HG03135 (cell line): Measurements from ENCODE around the gene DSCAML1.

Experiments used
- ATAC-seq: cut with Tn5 transposase; IDR thresholded peaks from one replicate; pipeline ENCODE4 v1.9.1; 2021; ENCODE audit warnings: mild to moderate bottlenecking, moderate library complexity; ENCODE audit not compliant: unreplicated experiment

Gene DSCAML1

DNA sequence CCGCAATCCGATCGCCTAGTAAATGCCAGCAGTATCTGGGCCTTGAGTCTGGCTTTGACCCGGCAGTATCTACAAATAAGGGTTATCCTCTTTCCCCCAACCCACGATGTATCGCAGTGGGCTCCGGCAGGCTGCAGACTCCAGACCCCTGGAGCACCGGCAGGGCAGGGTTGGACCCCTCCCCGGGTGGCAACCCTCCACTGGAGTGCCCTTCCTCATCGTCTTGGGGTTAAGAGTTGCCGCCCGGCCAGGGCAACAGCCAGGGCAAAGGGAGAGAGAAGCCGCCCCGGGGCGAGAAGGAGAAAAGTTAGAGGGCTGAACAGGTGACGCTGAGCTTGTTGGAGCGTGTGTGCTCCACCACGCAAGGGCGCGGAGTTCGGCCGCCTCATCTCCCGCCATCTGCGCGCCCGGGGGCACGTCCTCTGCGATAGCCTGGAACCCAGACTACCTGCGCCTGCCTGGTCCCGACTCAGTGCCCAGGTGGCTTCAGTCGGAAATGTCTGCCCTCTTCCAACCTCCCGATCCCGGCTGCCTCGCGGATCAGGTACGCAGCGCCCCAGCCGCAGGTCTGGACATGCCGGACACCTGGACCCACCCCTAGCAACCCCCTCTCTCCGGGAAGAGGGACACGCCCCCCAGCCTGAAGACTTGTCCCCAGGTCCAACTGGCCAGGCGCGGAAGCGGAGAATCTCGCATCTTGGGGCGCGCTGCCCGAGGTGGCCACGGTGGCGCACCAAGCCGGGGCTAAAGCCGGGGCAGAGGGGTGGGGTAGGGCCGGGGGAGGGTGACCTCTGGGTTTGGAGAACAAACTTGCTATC is 1.2 kb downstream of the DSCAML1 start:
- no peak for ATAC-seq

DNA sequence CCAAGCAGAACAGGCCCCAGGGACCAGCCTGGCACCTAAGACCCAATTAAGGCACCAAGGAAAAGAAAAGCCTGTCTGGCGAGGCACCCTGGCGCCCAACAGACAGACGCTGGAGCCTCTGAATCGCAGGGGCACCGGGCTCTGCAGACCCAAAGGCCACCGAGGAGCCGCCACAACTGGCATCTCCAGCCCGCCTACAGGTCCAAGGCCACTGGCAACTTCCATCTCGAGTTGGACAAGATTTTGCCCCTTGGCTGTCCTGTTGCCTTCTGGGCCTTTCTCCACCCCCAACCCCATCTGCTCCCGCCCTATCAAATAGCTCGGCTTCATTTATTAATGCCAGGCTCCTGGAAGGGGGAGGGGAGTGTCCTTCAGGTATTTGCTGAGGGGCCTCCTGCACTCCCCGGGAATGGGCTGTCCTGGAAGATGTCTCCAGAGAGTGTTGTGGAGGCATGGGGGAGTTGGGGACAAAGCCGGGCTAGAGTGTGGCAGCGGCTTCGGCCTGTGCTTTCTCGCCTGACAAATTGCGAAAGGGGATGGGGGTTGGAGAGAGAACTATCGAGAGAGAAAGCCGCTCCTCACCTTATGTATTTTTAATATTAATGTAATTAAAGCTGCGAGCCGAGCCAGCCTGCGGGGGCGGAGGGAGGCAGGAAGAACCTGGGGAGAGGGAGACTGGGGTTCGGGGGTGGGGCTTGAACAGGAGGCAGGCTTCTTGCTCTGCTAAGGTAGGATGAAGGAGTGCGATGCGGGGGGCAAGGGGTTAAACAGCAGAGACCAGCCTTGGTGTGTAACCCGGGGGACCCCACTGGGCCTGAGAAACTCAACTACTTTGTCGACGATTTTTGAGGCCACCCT is 2.0 kb downstream of the DSCAML1 start:
- ATAC-seq, result no peak

DNA sequence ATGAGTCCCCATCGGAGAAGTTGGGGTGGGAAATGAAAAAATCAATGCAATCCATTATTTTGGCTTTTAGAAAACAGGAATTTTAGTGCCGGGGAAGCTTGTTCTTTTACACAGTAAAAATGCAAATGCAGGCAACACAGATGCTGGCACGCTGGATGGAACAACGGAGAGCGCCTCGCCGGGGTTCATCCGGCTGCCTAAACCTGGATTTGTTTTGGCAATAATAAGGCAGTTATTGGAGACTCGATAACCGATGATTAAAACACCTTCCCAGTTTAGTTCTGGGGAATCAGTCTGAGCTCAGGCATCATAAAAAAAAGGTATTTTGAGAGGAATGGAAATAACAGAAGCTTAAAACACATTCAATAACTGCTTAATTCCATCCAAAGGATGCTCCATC is 2.9 kb downstream of the DSCAML1 start:
- ATAC-seq, result no peak

DNA sequence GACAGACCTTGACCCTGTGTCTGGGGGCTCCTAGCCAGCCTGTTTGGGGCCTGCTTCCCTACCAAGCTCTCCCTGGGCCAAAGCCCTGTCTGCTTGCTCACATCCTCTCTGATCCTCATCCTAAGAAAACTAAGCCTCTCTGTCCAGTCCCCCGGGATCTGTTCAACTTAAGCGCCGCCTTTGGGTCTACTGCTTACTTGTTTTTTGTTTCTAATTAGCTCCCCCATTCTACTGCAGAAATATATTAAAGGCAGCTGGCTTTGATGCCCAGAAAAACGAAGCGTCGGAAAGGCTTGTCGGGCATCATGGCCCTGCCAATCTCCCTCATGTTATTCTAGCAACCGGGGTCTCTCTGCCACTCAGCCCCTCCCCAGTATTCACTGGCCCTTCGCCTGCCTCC is 3.4 kb downstream of the DSCAML1 start:
- ATAC-seq, result no peak

DNA sequence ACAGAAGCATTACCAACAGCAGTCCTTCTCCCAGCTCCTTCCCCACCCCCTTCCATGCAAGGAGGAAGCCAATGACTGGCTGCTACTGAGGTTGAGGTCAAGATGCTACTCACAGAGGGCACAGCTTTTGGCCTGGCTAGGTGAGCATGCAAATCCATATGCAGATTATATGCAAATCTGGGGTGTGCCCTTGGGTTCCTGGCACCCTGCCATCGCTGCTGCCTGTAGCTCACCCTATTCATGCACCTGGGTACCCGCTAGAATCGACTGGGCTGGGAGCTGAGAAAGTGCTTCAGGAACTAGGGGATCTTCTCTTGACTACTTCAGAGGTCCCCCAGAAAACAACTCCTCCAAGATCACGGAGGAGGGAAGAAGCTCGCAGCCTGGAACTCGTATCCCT is 4.0 kb downstream of the DSCAML1 start:
- ATAC-seq, result no peak

DNA sequence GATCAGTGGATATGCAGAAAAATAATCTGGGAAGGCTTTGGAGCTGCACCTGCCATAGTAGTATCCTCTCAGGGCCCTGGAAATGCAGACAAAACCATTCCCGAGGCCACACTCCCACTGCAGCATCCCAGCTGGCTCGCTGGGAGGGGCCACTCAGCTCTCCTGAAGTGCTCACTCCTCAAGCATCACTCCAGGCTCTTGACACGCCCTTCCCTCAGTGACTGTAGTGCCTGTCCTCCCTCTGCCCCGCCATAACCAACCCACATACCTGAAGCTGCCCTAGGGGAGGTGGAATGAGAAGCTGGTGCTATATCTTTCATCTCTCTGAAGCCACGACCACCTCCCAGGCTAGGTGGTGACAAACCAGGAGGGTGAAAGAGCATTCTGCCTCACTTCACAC is 4.8 kb downstream of the DSCAML1 start:
- no peak for ATAC-seq

DNA sequence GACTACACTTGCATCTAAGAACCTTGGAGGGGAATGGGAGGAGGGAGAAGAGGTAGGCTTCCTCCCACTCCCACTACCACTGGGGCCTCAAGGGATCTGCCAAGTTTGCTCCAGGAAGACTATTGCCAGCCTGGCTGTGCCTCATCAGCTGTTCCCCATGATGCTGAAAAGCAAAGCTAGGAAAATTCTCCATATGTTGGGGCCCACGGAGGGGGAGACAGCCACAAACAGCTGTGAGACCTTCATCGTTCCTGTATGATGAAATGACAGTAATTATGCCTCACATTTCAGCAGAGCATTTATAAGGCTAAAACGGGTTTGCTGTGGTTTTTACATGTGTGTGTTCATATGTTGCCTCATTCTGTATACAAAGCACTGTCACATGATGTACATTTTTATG is 6.7 kb downstream of the DSCAML1 start:
- ATAC-seq, result no peak

DNA sequence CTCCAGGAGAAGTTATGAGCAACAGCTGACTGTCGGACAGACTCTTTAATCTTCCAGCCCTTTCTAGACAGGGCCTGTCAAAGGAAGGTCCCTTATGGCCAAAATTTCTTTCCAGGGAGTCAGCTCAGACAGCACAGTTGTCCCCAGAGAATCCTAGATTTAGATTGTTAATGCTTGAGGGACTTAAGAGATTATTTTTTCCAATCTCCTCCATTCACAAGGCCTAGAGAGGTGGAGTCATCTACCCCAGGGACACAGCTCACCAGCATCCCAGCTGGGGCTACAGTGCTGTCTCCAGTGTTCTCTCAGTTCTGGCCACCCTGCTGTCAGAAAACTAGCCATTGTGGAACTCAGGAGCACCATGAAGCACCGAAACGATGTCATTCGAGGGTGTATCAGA is 7.8 kb downstream of the DSCAML1 start:
- ATAC-seq, result no peak

DNA sequence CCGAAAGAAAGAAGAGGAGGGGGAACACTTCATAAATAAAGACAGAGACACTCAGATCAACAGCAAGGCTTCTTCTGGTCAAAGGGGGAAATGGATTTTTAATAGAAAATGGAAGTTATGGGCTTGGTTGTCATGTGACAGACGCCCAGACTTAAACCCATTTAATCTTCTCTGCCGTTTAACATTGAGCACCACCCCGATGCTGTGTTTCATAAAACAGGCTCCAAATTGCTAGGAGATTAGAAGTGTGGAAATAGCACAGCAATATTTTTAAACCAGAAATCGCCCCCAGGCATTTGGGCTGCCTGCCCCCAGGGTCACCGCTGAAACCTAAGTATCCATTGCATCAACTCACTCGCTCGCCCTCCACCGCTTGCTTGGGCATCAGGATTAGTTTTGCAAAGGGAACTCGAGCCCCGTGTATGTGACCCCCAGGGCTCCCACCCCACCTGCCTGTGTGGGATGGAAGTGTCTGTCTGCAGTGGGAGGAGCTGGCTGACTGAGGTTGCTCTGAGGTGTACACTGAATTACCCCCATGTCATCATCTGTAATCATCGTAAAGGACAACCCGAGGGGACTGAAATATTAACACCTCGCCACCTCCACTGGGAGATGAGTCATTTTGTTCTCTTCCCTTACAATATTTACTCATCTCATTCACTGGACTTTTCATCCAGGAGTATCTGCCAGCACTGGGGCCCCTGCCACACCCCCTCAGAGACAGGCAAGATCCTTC is 10.7 kb downstream of the DSCAML1 start:
- no peak for ATAC-seq

DNA sequence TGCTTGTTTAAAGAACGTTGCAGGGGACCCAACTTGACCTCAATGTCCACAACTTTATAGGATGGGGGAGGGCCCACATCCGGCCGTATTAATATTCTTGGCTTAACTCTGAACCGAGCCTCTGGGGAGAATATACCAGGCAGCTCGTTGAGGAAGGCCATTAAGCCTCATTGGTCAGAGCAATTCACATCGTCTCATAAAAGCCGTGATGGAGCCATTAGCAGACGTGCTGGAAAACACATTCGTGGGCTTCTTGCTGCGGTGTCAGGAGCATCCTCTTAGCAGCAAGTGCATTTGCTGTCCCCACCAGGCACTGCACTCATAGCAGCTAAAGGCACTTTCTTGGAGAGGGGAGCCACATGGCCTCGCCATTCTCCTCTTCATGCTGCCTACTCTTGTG is 14.9 kb downstream of the DSCAML1 start:
- ATAC-seq, result no peak

DNA sequence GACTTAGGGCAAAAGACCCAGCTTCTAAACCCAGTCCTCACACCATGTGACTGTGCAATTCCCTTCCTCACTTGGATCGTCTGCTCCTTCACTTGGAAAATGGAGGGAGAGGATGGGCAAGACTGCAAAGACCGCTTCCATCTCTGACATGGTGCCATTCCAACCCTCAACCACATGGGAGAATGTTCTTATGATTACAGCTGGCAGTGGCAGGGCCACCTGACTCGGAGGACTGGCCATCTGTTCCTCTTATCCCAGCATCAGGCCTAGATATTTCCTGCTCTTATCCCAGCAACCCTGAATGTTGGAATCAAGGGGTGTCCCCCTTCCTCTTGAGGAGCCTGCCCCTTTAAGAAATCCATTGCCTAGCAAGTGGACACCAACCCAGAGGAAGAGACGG is 15.4 kb downstream of the DSCAML1 start:
- ATAC-seq, result no peak

DNA sequence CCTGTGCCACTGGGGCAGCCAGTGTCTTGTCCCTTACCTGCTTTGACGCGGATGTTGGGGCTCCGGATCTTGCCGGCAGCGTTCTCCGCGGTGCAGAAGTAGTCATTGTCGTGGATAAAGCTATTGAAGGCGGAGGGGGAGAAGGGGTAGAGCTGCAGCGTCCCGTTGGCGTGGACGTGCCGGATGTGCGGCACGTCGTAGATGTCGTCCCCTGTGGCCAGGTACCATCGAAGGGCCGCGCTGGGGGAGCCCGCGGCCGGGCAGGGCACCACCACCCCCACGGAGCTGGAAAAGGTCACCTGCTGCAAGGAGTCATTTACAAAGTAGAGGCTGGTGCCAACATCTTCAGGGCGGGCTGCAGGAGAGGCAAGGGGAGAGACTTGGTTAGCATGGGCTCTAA is 16.6 kb downstream of the DSCAML1 start:
- no peak for ATAC-seq

DNA sequence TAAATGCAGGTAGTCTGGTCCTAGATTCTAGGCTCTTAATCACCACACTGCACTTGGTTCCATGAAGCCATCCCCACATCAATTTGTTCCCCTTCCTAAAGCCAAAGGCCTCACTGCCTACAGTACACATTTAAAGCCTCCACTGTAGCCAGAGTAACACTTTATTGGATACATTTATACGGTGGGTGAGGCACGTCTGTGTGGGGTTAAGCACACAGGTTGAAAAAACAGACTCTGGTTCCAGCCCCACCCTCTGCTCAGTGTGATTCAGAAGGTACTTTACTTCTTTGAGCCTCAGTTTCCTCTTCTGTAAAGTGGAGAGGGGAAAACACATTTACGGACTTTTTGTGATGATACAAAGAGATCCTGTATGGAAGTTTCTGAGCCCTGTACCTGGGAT is 22.5 kb downstream of the DSCAML1 start:
- no peak for ATAC-seq

DNA sequence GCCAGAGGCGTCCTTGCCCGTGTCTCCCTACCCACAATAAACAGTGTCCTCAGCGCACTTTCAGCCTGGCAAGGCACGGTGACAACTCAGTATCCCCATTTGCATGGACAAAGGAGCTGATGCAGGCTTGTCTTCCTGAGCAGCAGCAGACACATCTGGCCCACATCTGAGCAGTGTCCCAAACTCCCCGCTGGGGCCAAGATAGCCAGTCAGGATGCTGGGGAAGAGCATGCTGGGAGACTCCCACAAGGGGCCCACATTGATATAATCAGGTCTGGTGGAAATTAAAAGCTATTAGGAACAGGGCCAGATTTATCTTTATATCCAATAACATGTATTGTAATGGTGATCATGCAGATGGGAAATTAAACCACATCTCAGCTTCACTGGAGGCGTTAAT is 24.7 kb downstream of the DSCAML1 start:
- no peak for ATAC-seq

DNA sequence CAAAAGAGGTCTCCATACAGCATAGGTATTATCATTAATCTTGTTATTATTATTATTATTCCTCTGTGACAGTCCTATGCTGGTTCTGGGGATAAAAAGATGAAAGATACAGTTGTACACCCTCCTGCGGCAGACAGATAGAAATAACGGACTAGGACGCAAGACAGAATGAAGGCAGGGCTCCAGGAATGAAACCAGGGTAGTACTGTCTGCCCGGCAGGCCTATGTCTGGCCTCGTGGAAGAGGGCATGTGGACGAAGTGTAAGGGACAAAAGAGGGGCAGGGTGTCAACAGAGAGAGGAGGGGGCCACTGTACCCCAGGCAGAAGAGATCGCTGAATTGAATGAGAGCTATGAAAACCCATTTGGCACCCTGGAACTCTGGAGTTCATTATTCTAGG is 25.2 kb downstream of the DSCAML1 start:
- ATAC-seq, result no peak

DNA sequence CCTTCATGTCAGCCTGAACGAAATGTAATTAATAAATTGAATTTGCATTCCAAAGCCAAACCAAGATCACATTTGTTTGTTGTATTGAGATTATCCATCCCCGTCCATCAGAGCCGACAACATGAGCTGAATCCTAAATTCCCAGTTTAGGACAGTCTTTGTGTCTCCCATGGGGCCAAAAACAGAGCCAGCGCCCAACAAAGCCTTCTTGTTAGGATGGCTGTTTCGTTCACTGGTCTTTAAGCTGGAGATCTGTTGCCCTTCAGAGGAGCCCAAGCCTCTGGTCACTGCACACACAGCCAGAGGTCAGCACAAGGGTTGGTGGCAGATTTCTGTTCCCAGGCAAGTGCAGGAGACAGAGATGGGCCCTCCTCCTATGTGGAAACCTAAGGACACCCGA is 25.8 kb downstream of the DSCAML1 start:
- no peak for ATAC-seq

DNA sequence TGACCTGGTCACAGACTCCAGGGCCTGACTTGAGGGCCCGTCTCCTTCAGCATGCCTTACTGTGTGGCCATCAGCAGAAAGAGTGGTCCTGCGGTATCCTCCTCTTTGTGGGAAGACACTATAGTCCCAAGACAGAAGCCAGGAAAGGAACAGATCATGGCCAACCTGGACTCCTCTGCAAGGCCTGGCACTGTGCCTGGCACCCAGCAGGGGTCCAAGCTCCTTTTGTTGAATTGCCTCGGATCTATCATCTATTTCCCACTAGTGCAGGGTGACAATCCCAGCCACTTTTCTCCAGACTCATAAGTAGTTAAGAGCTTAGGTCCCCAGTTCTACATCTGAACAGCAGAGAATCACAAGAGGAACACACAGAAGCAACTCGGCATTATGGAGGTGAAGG is 27.0 kb downstream of the DSCAML1 start:
- ATAC-seq, result no peak

DNA sequence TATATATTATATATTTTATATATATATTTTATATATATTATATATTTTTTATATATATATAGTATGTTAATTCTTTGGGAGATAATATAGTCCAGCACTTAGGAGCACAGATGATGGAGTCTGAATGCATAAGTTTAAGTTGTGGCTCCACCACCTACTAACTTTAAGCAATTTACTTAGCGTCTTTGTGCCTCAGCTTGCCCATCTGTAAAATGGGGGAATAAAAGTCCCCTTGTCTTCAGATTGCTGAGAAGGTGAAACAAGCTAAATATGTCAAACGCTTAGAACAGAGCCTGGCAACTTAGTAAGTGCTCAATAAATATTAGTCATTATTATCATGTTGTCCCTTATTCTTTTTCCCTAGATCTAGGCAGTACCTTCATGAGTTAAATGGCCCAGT is 27.5 kb downstream of the DSCAML1 start:
- no peak for ATAC-seq

DNA sequence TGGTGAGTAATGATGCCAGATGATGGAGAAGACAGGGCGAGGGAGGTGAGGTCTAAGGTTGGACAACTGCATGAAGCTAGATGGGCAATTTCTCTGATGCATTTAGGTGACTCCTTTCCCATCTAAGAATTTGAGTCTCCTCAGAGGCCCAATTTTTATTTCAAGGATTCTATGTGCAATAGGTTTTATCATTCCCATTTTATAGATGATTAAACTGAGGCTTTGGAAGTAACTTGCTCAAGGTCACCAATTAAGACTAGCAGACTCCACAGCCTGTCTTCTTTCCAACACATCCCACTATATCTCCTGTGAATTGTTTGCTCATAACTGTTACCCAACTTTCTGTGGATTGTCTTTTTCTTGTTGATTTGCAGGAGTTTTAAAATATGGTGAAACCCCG is 28.5 kb downstream of the DSCAML1 start:
- ATAC-seq, result no peak

DNA sequence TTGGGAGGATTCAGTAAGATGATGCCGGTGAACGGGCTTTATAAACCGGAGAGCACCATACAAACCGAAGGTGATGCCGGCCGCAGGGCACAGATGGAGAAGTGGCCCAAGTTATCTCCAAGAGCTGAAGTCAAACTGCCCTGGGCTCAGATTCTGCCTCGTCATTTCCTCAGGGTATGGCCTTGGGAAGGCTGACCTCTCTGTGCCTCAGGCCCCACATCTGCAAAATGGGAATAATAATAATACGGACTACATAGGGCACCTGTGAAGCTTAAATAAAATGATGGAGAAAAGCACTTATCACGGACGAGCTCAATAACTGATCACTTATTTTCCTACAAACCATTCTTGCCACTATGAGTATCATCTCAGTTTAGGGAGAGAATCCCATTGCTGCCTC is 29.9 kb downstream of the DSCAML1 start:
- no peak for ATAC-seq

DNA sequence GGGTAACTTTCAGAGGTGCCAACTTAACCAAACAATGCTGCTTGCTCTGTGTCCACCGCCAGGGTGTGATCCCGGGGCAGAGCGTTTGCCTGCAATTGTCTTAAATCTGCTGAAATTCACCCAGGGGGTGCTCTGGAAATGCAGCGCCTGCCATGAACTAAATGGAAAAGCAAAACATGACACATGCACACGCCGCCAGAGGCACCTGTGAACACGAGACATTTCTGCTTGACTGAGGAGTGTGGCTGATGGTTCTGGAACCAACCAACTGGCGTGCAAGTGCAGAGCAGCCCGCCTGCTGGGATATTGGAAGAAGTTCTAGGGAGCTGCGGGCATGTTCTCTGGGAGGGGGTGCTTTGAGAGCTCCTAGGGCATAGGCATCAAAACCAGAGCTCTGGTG is 30.4 kb downstream of the DSCAML1 start:
- no peak for ATAC-seq

DNA sequence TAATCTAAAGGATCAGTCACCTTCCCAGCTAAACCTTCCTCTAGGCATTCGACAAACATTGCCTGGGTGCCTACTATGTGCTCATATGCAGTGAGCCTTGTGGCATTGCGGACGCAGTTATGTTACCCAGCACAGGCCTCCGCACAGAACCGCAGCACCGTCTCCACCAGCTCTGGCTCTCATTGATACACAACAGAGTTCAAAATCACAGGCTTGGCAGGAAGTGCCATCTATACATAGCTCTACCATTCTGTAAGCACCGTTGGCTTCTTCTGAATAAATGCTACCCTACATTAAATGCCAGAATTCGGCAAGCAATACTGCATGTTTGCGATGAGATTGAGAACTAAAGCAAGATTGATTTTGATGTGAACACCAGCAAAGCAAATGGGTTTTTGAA is 31.0 kb downstream of the DSCAML1 start:
- ATAC-seq, result no peak
